Astrocyte (in vitro differentiated cells and primary cell): ENCODE results near the gene RNU6-1.

Experiments
- EZH2 ChIP-seq: IDR thresholded peaks from 2 replicates; pipeline ENCODE4 v1.6.1; 2012; ENCODE audit warnings: mild to moderate bottlenecking, low read length, inconsistent platforms; ENCODE audit not compliant: insufficient read depth
- TF ChIP-seq, protein P1 (sequence below): IDR thresholded peaks from 2 replicates; pipeline ENCODE4 v1.5.1; 2011; ENCODE audit warnings: low read depth, mild to moderate bottlenecking, inconsistent platforms, low read length, moderate library complexity; ENCODE audit not compliant: insufficient read depth

DNA sequence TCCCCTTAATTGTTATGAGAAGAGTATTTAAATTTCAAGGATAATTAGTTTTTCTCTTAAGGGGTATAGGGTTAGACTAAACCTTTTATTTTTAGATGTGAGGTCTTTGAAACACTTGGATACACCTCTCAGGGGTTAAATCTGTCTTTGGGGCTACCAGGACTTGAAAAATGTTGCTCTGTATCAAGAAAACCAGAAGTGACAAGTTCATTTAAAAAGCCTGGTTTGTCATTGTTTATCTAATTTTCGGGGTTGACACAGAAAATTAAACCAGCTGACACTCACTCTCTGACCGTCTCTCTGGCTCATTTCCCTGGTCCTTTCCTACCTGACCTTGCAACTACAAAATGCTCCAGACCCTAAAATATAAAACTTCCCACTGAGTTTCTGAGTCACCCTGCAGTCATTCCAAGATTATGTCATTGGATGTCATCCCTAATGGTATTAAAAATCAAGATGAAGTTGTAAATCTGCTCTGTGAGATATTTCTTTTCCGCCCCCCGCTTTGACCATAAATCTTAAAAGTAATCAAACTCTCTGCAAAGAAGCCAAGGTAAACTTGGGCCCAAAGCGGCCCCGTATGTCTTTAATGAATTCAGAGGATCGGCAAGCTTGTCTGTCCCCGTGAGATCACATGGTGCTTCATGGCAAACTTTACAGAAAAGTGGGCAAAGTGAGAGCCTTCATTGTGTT is 47.4 kb downstream of the RNU6-1 start:
- TF ChIP-seq, protein P1, sequence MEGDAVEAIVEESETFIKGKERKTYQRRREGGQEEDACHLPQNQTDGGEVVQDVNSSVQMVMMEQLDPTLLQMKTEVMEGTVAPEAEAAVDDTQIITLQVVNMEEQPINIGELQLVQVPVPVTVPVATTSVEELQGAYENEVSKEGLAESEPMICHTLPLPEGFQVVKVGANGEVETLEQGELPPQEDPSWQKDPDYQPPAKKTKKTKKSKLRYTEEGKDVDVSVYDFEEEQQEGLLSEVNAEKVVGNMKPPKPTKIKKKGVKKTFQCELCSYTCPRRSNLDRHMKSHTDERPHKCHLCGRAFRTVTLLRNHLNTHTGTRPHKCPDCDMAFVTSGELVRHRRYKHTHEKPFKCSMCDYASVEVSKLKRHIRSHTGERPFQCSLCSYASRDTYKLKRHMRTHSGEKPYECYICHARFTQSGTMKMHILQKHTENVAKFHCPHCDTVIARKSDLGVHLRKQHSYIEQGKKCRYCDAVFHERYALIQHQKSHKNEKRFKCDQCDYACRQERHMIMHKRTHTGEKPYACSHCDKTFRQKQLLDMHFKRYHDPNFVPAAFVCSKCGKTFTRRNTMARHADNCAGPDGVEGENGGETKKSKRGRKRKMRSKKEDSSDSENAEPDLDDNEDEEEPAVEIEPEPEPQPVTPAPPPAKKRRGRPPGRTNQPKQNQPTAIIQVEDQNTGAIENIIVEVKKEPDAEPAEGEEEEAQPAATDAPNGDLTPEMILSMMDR, result no peak
- TF ChIP-seq EZH2, result no peak
